Effector memory CD4-positive, alpha-beta T cell (primary cell): ENCODE results near the gene ACACA.

Experiments used
- DNase-seq, 3 donors: peaks; one replicate each; pipeline ENCODE4 v3.0.0-alpha.2; 2020
- H3K27ac ChIP-seq: 2 replicates; pipeline ENCODE4 v1.7.0; 2013; ENCODE audit warnings: mild to moderate bottlenecking, low read length, moderate library complexity; ENCODE audit not compliant: insufficient read depth, poor library complexity, severe bottlenecking
- H3K27me3 ChIP-seq: replicated peaks from 2 replicates; pipeline ENCODE4 v1.7.0; 2013; ENCODE audit warnings: mild to moderate bottlenecking, low read length; ENCODE audit not compliant: insufficient read depth, control insufficient read depth, poor library complexity, severe bottlenecking
- H3K36me3 ChIP-seq: 2 replicates; pipeline ENCODE4 v1.7.0; 2013; ENCODE audit warnings: mild to moderate bottlenecking, low read length, moderate library complexity; ENCODE audit not compliant: control insufficient read depth, insufficient read depth
- H3K4me1 ChIP-seq: 2 replicates; pipeline ENCODE4 v1.7.0; 2013; ENCODE audit warnings: low read length, mild to moderate bottlenecking; ENCODE audit not compliant: control insufficient read depth, insufficient read depth, poor library complexity, severe bottlenecking
- H3K4me3 ChIP-seq: 2 replicates; pipeline ENCODE4 v1.7.0; 2013; ENCODE audit warnings: low read length, low read depth, mild to moderate bottlenecking; ENCODE audit not compliant: insufficient read depth, poor library complexity, severe bottlenecking
- H3K9me3 ChIP-seq: 2 replicates; pipeline ENCODE4 v1.7.0; 2013; ENCODE audit warnings: mild to moderate bottlenecking, low read length, moderate library complexity; ENCODE audit not compliant: control insufficient read depth

ACACA gene

DNA sequence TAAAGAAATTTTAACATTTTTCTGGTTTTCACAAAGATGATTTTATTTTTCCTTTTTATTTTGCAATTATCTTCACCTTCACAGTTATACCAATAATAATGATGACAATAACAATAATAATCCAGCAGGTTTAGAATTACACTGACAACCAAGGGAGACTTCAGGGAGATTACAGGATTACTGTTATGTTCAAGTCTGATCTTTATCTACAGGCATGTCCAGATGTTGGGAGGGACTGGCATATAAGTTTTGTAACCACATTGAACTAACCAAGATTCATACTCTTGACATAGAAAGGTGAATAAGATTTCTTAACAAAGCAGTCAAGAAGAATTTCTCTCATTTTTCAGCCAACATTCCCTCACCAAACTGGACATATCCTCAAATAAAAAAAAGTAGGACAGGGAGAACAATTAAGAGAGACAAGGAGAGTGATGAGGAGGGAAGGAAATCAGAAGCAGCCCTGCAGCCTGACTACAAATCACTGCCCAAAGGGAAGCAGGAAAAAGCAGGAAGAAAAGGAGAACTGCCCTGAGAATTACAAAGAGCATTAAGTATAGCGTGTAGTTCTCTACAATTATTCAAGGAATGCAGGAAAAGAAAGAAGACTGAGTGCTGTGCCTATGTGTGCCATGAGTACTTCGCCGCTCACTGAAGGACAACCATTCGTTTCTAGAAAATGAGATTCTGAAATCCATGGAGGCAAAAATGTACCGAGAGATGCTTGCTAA, 186.6 kb downstream of the ACACA start:
- DNase-seq, result no peak
- Histone ChIP-seq H3K4me3 (no peak overlapping the region), H3K36me3 (peaks cover 16% of the 10 kb centered on the region), H3K9me3 (no peaks in the 10 kb centered on the region), H3K27ac (no peak overlapping the region), H3K4me1 (no peaks in the 10 kb centered on the region), H3K27me3 (no peaks in the 10 kb centered on the region)

DNA sequence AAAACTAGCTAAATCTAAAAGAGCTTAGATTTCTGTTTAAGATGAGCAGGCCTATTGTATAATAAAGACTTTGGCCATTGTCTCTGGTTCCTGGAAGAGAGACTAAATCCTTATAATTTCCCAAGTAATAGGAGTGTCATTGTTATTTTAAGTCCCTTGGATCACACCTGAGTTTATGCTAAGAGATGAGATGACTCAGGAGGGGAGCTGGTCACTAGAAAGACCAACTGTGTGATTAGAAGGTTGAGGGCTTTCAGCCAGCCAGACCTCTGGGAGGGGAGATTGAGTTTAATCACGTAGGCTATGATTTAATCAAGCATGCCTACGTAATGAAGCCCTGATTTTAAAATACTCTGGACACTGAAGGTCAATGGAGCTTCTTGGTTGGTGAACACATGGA, 187.8 kb downstream of the ACACA start:
- Histone ChIP-seq H3K36me3 (peaks cover 14% of the 10 kb centered on the region), H3K4me1 (no peaks in the 10 kb centered on the region)

DNA sequence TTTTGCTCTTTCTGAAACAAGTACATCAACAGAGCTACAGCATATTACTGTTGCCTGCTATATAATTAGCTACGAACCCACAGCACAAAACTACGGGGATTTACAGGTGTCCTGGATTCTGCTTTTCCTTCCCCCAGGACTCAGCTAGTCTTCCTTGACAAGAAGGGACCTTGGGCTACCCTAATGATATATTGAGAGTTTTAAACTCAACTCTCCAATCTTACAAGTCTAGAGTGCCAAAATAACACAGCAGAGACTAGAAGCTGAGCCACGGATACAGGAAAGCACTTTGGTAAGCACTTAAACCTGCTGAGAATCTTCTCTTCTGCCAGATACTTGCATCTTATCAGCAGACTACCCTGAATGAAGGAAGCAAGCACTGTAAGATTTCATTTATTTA, 192.2 kb downstream of the ACACA start:
- H3K27ac ChIP-seq, result no peak overlapping the region
- no peaks in the 10 kb centered on the region for H3K36me3 ChIP-seq
- H3K4me3 ChIP-seq, result no peak overlapping the region
- no peaks in the 10 kb centered on the region for H3K4me1 ChIP-seq
- no peaks in the 10 kb centered on the region for H3K9me3 ChIP-seq
- no peak for DNase-seq
- H3K27me3 ChIP-seq, result no peaks in the 10 kb centered on the region

More for the DNA sequence above, 187.8 kb downstream of the ACACA start:
- no peaks in the 10 kb centered on the region for H3K27me3 ChIP-seq
- no peak overlapping the region for H3K4me3 ChIP-seq
- no peak for DNase-seq
- H3K9me3 ChIP-seq, result no peaks in the 10 kb centered on the region
- no peak overlapping the region for H3K27ac ChIP-seq

DNA sequence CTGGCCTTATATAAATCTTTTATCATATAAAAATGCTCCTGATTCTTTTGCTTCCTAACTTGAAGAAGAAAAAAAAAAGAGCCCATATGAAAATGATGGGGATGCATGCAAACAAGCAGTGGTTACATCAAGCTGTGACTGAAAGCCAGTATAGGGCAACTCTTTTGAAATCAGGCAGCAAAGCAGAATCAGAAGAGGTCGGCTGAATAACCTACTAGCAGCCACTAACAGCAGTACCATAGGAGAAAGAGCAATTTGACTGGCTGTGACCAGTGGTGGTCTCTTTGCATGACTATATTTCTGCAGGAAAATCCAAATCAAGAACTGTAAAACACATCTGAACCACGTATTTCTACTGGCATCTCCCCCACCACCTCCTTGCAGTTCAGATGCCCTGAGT, 192.7 kb downstream of the ACACA start:
- DNase-seq, result no peak
- H3K27ac ChIP-seq, result no peak overlapping the region
- H3K9me3 ChIP-seq, result no peaks in the 10 kb centered on the region
- H3K4me3 ChIP-seq, result no peak overlapping the region
- no peaks in the 10 kb centered on the region for H3K4me1 ChIP-seq
- no peaks in the 10 kb centered on the region for H3K27me3 ChIP-seq
- no peaks in the 10 kb centered on the region for H3K36me3 ChIP-seq

DNA sequence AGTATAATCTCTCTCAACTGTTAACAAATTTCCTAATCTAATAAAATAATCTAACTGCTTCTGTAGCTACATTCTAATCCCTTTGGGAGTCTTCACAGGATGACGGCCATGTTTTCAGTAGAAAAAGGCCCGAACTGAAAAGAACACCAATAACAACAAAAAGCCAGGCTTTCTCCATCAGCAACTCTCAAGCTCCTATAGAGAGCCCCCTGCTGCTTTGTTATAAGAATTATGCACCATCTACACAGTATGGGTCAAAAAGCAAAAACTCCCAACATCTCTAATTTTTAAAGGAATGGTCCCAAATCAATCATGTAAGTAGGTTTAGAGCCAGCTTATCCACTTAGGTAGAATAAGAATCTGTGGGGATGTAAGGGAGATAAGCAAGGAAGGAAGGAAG, 194.5 kb downstream of the ACACA start:
- no peak overlapping the region for H3K4me3 ChIP-seq
- H3K9me3 ChIP-seq, result no peaks in the 10 kb centered on the region
- H3K36me3 ChIP-seq, result peaks cover 4% of the 10 kb centered on the region
- H3K4me1 ChIP-seq, result no peaks in the 10 kb centered on the region
- H3K27ac ChIP-seq, result no peak overlapping the region
- DNase-seq, result no peak
- no peaks in the 10 kb centered on the region for H3K27me3 ChIP-seq

DNA sequence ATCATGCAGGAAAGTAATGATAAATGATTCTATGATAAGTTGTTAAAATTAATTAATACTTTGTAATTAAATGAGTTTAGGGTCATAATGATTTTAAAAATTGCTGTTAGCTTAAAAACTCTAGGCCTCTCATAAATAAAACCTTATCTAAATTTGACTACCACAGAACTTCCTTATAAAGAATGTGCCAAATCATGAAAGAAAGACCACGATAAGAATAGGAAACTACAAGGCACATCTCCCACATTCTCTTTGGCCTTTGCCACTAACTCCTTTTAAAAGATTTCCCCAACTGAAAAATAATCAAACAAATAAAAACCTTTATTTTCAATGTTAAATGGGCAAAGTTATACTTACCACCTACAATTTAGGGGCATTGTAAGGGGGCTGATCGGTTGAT, 195.5 kb downstream of the ACACA start:
- no peak overlapping the region for H3K27ac ChIP-seq
- H3K36me3 ChIP-seq, result peaks cover 6% of the 10 kb centered on the region
- no peak for DNase-seq

DNA sequence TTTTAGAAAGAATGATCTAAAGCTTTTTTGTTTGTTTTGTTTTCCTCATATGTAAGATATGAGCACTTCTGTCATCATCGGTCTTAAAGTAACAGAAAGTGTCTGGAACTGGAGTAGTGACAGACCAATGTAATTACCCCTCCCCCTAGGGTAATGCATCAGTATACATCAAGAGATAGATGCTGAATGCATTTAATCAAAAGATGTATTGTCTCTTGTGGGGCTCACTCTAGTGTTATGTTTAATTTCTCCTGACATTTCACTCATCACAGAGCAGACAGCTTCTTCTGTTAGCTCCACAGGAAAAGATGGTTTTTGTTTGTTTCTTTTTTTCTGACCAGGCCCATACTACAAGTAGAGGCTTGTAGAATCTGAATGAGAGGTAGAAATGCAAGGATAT, 199.5 kb downstream of the ACACA start:
- no peak for DNase-seq
- Histone ChIP-seq H3K27me3 (no peaks in the 10 kb centered on the region), H3K4me3 (no peak overlapping the region), H3K4me1 (no peaks in the 10 kb centered on the region), H3K36me3 (peaks cover 13% of the 10 kb centered on the region), H3K9me3 (no peaks in the 10 kb centered on the region), H3K27ac (no peak overlapping the region)

More for the DNA sequence above, 195.5 kb downstream of the ACACA start:
- no peaks in the 10 kb centered on the region for H3K9me3 ChIP-seq
- H3K4me1 ChIP-seq, result no peaks in the 10 kb centered on the region
- no peaks in the 10 kb centered on the region for H3K27me3 ChIP-seq
- no peak overlapping the region for H3K4me3 ChIP-seq

DNA sequence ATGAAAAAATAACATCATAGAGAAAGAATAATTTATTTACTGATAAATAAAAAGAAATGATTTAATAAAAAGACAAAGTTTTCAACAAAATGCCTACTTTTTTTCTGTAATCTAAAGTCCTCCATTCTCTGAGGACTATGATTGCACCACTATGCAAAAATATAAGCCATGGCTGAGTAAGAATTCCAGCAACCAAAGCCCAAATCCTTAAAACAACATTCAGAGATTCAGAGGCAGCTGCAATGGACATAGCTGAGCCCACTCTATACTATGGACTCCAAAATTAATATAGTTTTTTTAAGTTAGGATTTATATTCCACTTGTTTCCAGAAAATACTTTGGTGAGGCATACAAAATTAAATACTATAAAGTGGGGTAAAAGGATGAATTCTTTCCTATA, 200.3 kb downstream of the ACACA start:
- Histone ChIP-seq H3K27ac (no peak overlapping the region), H3K4me1 (no peaks in the 10 kb centered on the region), H3K4me3 (no peak overlapping the region), H3K27me3 (no peaks in the 10 kb centered on the region), H3K9me3 (no peaks in the 10 kb centered on the region), H3K36me3 (peaks cover 13% of the 10 kb centered on the region)
- no peak for DNase-seq

DNA sequence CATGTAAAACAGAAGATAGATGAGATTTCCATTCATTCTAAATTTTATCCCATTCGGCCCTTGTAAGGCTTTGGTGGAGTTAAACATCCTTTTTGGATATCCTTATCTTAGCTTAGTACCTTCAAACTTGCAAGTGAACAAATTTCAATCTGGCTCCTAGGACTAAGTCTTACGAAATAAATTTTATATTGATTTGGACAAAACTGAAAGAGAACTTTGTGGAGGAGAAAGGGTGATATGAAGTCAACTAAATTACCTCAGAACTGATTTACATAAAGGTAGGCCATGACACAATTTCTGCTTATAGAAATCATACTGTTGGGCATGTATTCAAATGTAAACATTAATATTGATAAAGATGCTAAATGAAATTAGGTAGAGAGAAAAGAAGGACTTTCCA, 206.1 kb downstream of the ACACA start:
- peaks cover 2% of the 10 kb centered on the region for H3K36me3 ChIP-seq
- DNase-seq, result no peak

DNA sequence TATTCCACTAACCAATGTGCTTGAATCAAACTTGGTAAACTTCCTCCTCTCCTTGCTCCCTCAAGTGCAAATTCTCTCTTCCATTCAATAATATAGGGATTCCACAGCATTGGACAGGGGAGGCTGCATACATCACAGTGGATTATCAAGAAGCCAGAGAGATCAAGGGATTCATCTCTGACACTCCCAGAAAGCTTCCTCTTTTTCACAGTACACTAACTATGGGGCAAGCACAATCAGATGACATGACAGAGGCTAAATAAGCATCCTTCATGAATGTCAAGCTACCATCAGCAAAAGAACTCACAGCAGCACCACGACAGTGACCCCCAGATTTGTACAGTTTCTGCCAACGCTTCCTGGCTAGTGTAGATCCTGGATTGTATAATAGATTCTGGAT, 209.3 kb downstream of the ACACA start:
- Histone ChIP-seq H3K9me3 (no peaks in the 10 kb centered on the region), H3K36me3 (no peaks in the 10 kb centered on the region), H3K4me3 (no peak overlapping the region), H3K4me1 (no peaks in the 10 kb centered on the region), H3K27ac (no peak overlapping the region), H3K27me3 (no peaks in the 10 kb centered on the region)
- no peak for DNase-seq

More for the DNA sequence above, 206.1 kb downstream of the ACACA start:
- Histone ChIP-seq H3K4me1 (no peaks in the 10 kb centered on the region), H3K27me3 (no peaks in the 10 kb centered on the region), H3K4me3 (no peak overlapping the region), H3K9me3 (no peaks in the 10 kb centered on the region), H3K27ac (no peak overlapping the region)
